IMR-90 (cell line): ENCODE measurements around the gene VPREB3. TPM values are rescaled to one million over a fixed set of nuclear protein-coding genes. Genes with fewer than 3 reads are reported as not detected.

Source experiments
- ATAC-seq: fragments of 200-7000 bp; cut with Tn5 transposase; 2 replicates; pipeline ENCODE4 v1.9.1; 2020; ENCODE audit warnings: low read depth, mild to moderate bottlenecking, moderate library complexity
- BruUV-seq: library from RNA; stranded (reverse); fragments of 400-500 nt; replicated peaks from 2 replicates; lab custom pipeline; 2021; lab: Mats Ljungman, UMichigan
- CTCF ChIA-PET: fragments of 300-600 bp; formaldehyde crosslinking; extraction: SDS; loops from one replicate; lab custom pipeline; 2021; ENCODE audit warnings: antibody characterized with exemption; lab: Yijun Ruan, JAX
- POLR2A ChIA-PET: fragments of 300-600 bp; sonication (Branson Sonifier 250); formaldehyde crosslinking; loops from one replicate; lab custom pipeline; 2022; ENCODE audit warnings: antibody characterized with exemption; ENCODE audit not compliant: unreplicated experiment; lab: Charles Lee
- DNase-seq: peaks from one replicate; pipeline ENCODE4 v3.0.0; 2013
- H2AFZ ChIP-seq: replicated peaks from 2 replicates; pipeline ENCODE3; 2013; ENCODE audit warnings: low read length, mild to moderate bottlenecking; ENCODE audit not compliant: poor library complexity
- H2AK5ac ChIP-seq: 2 replicates; pipeline ENCODE4 v1.6.1; 2013; ENCODE audit warnings: low read depth, low read length, inconsistent platforms
- H2AK9ac ChIP-seq: replicated peaks from 2 replicates; pipeline ENCODE3; 2013; ENCODE audit warnings: mild to moderate bottlenecking, low read depth, low read length, moderate library complexity; ENCODE audit not compliant: poor library complexity
- H2BK120ac ChIP-seq: 2 replicates; pipeline ENCODE4 v1.6.1; 2013; ENCODE audit warnings: low read depth, low read length, inconsistent platforms
- H2BK15ac ChIP-seq: 3 replicates; pipeline ENCODE4 v1.6.1; 2013; ENCODE audit warnings: low read depth, low read length, inconsistent platforms
- H2BK20ac ChIP-seq: 2 replicates; pipeline ENCODE4 v1.6.1; 2013; ENCODE audit warnings: low read depth, mild to moderate bottlenecking, inconsistent platforms, low read length, moderate library complexity
- H2BK5ac ChIP-seq: 2 replicates; pipeline ENCODE4 v1.6.1; 2013; ENCODE audit warnings: mild to moderate bottlenecking, low read depth, low read length, inconsistent platforms; ENCODE audit not compliant: poor library complexity, severe bottlenecking
- H3K14ac ChIP-seq: replicated peaks from 2 replicates; pipeline ENCODE4 v1.6.1; 2013; ENCODE audit warnings: low read depth, low read length, inconsistent platforms
- H3K18ac ChIP-seq: 2 replicates; pipeline ENCODE4 v1.6.1; 2013; ENCODE audit warnings: low read depth, low read length, control low read depth
- H3K23ac ChIP-seq: 2 replicates; pipeline ENCODE4 v1.6.1; 2013; ENCODE audit warnings: low read depth, low read length, inconsistent platforms
- H3K27ac ChIP-seq: 2 replicates; pipeline ENCODE4 v1.5.1; 2013; ENCODE audit warnings: mild to moderate bottlenecking, control low read depth, low read length; ENCODE audit not compliant: insufficient read depth
- H3K27me3 ChIP-seq: 2 replicates; pipeline ENCODE4 v1.6.1; 2013; ENCODE audit warnings: low read length; ENCODE audit not compliant: control insufficient read depth, insufficient read depth
- H3K36me3 ChIP-seq: 2 replicates; pipeline ENCODE4 v1.6.1; 2013; ENCODE audit warnings: low read length, mixed read lengths; ENCODE audit not compliant: control insufficient read depth, insufficient read depth
- H3K4ac ChIP-seq: 2 replicates; pipeline ENCODE4 v1.6.1; 2013; ENCODE audit warnings: low read depth, low read length, inconsistent platforms
- H3K4me1 ChIP-seq: 2 replicates; pipeline ENCODE4 v1.6.1; 2013; ENCODE audit warnings: low read length, mixed read lengths; ENCODE audit not compliant: control insufficient read depth, insufficient read depth
- H3K4me2 ChIP-seq: 2 replicates; pipeline ENCODE4 v1.6.1; 2013; ENCODE audit warnings: low read depth, mild to moderate bottlenecking, control low read depth, low read length, moderate library complexity
- H3K4me3 ChIP-seq: 2 replicates; pipeline ENCODE4 v1.5.1; 2013; ENCODE audit warnings: low read depth, mild to moderate bottlenecking, control low read depth, low read length, moderate library complexity; ENCODE audit not compliant: insufficient read depth
- H3K56ac ChIP-seq: 2 replicates; pipeline ENCODE4 v1.6.1; 2013; ENCODE audit warnings: low read length, inconsistent platforms; ENCODE audit not compliant: insufficient read depth; ENCODE audit errors: extremely low read depth
- H3K79me1 ChIP-seq, 2 experiments: 2 replicates each; pipeline ENCODE4 v1.6.1; 2013; ENCODE audit warnings: low read length in 2 of 2, inconsistent platforms in 1 of 2, low read depth in 1 of 2
- H3K9ac ChIP-seq: 2 replicates; pipeline ENCODE4 v1.6.1; 2013; ENCODE audit warnings: low read depth, low read length, control low read depth
- H3K9me1 ChIP-seq: 2 replicates; pipeline ENCODE4 v1.6.1; 2013; ENCODE audit warnings: low read length, inconsistent platforms; ENCODE audit not compliant: insufficient read depth
- H3K9me3 ChIP-seq: 2 replicates; pipeline ENCODE4 v1.6.1; 2013; ENCODE audit warnings: low read length; ENCODE audit not compliant: control insufficient read depth, insufficient read depth
- H4K20me1 ChIP-seq: 2 replicates; pipeline ENCODE4 v1.6.1; 2013; ENCODE audit warnings: low read length, inconsistent platforms; ENCODE audit not compliant: insufficient read depth
- H4K5ac ChIP-seq: 2 replicates; pipeline ENCODE4 v1.6.1; 2013; ENCODE audit warnings: mild to moderate bottlenecking, low read depth, low read length, control low read depth
- H4K8ac ChIP-seq, 2 experiments: 2 replicates each; pipeline ENCODE4 v1.6.1; 2013; ENCODE audit warnings: low read depth in 2 of 2, low read length in 2 of 2, control low read depth in 1 of 2, inconsistent platforms in 1 of 2
- H4K91ac ChIP-seq: 2 replicates; pipeline ENCODE4 v1.6.1; 2013; ENCODE audit warnings: low read depth, low read length, inconsistent platforms; ENCODE audit not compliant: insufficient read depth
- BHLHE40 ChIP-seq: fragments of 150-350 bp; IDR thresholded peaks from 2 replicates; pipeline ENCODE4 v1.6.1; 2016; ENCODE audit warnings: mild to moderate bottlenecking, low read depth, low read length
- CTCF ChIP-seq: conservative IDR thresholded peaks from 2 replicates; pipeline ENCODE4 v1.5.1; 2012; ENCODE audit warnings: mild to moderate bottlenecking, low read depth, low read length, improper control_type of control experiment
- MAFK ChIP-seq: IDR thresholded peaks from 2 replicates; pipeline ENCODE4 v1.6.1; 2012; ENCODE audit warnings: low read depth, low read length, improper control_type of control experiment
- MAZ ChIP-seq: IDR thresholded peaks from 2 replicates; pipeline ENCODE4 v1.6.1; 2012; ENCODE audit warnings: low read depth, mild to moderate bottlenecking, low read length, improper control_type of control experiment, moderate library complexity, borderline replicate concordance
- MXI1 ChIP-seq: IDR thresholded peaks from 2 replicates; pipeline ENCODE4 v1.6.1; 2012; ENCODE audit warnings: low read depth, mild to moderate bottlenecking, low read length, moderate library complexity, borderline replicate concordance
- NFE2L2 ChIP-seq: fragments of 150-350 bp; IDR thresholded peaks from 2 replicates; pipeline ENCODE4 v1.6.1; 2016; ENCODE audit warnings: low read depth, mild to moderate bottlenecking, low read length
- POLR2A ChIP-seq: IDR thresholded peaks from 2 replicates; pipeline ENCODE4 v1.6.1; 2012; ENCODE audit warnings: mild to moderate bottlenecking, low read depth, low read length
- RAD21 ChIP-seq: IDR thresholded peaks from 2 replicates; pipeline ENCODE4 v1.6.1; 2012; ENCODE audit warnings: low read length, improper control_type of control experiment
- RFX5 ChIP-seq: IDR thresholded peaks from 2 replicates; pipeline ENCODE4 v1.8.0; 2012; ENCODE audit warnings: low read depth, mild to moderate bottlenecking, low read length, moderate library complexity
- SMC3 ChIP-seq: fragments of 150-350 bp; IDR thresholded peaks from 2 replicates; pipeline ENCODE4 v1.6.1; 2016; ENCODE audit warnings: low read depth, mild to moderate bottlenecking, antibody characterized with exemption, low read length, moderate library complexity
- WGBS, 2 experiments: methylation state at CpG; one replicate each; pipeline versions ENCODE4 v1.1.5 to v1.1.7; 2013; ENCODE audit warnings: missing lambda C conversion rate in 2 of 2; ENCODE audit not compliant: insufficient read length in 1 of 2; ENCODE audit errors: extremely low coverage in 2 of 2; 5-methylcytosine and 5-hydroxymethylcytosine counted together
- dilution Hi-C: fragments of 300-500 bp; cut with HindIII; formaldehyde crosslinking; loops from one replicate; pipeline ENCODE4 v1.14.3; 2018; ENCODE audit warnings: low sequenced_read_pairs; ENCODE audit not compliant: unreplicated experiment
- in situ Hi-C: fragments of 300-500 bp; cut with MboI; formaldehyde crosslinking; loops from 3 replicates; pipeline ENCODE4 v1.14.3; 2019; ENCODE audit warnings: low sequenced_read_pairs, inconsistent platforms, mixed read lengths
- intact Hi-C: fragments of 100-400 bp; cut with micrococcal nuclease; formaldehyde crosslinking; loops from 2 replicates; pipeline ENCODE4 v1.10.0; 2022
- polyA plus RNA-seq, 3 experiments: library from polyadenylated mRNA; depleted of rRNA; stranded (reverse); fragments of >200 nt; gene quantifications; 2 replicates each; pipeline ENCODE4 v1.2.3, GENCODE V29; 2012; ENCODE audit warnings: low replicate concordance in 1 of 3
- total RNA-seq: library from RNA; depleted of rRNA; stranded (reverse); fragments of >200 nt; gene quantifications from 2 replicates; pipeline ENCODE4 v1.2.3, GENCODE V29; 2012

VPREB3 gene
- total and polyA plus RNA-seq, 2 of the 4 experiments (the other 2 are of a cell fraction), result not detected

- intact Hi-C loops (no loop called here), dilution Hi-C loops (no loop called here), in situ Hi-C loops (no loop called here)
- no peak overlapping the region for H2BK5ac ChIP-seq
- ChIA-PET CTCF (no interaction called here), POLR2A (no interaction called here)
- H3K36me3 ChIP-seq, result peaks cover 72% of the 10 kb centered on the region
- H2AK5ac ChIP-seq, result no peak overlapping the region
- H2AFZ ChIP-seq, result no peak overlapping the region
- no peak overlapping the region for H2BK120ac ChIP-seq
- no peak overlapping the region for H3K9ac ChIP-seq
- no peak overlapping the region for H3K4me3 ChIP-seq
- no peaks in the 10 kb centered on the region for H3K9me1 ChIP-seq
- no peak overlapping the region for H4K8ac ChIP-seq
- BruUV-seq, result no TSS peak
- no peak overlapping the region for H3K23ac ChIP-seq
- no peak overlapping the region for H3K14ac ChIP-seq
- no peak overlapping the region for H4K5ac ChIP-seq
- H2BK15ac ChIP-seq, result no peak overlapping the region
- H2BK20ac ChIP-seq, result no peak overlapping the region
- peaks cover 0 to 18% of the 10 kb centered on the region in 2 experiments; a peak in 2 of 4 replicates for H3K79me1 ChIP-seq
- no peak overlapping the region for H3K4me2 ChIP-seq
- no peaks in the 10 kb centered on the region for H3K4me1 ChIP-seq
- H3K27ac ChIP-seq, result no peak overlapping the region
- TF ChIP-seq MAZ, result no peak
- TF ChIP-seq RAD21, result no peak
- TF ChIP-seq CTCF, result no peak
- TF ChIP-seq SMC3, result no peak
- TF ChIP-seq BHLHE40, result no peak
- no peak for TF ChIP-seq NFE2L2
- no peak for TF ChIP-seq RFX5
- no peak for TF ChIP-seq POLR2A
- TF ChIP-seq MAFK, result no peak
- TF ChIP-seq MXI1, result no peak
- no peak overlapping the region for H4K91ac ChIP-seq
- 92% methylated on average over 8 of the region's 8 CpGs; no CpG with 5 or more reads in 1 of the 2 experiments for WGBS, 2 experiments
- H3K27me3 ChIP-seq, result no peaks in the 10 kb centered on the region
- no peak for ATAC-seq
- H2AK9ac ChIP-seq, result no peak overlapping the region
- H3K4ac ChIP-seq, result no peak overlapping the region
- H3K18ac ChIP-seq, result no peak overlapping the region
- no peaks in the 10 kb centered on the region; the same call in 1 of the 2 replicates for H4K20me1 ChIP-seq
- no peak overlapping the region for H3K56ac ChIP-seq
- DNase-seq, result no peak
- no peaks in the 10 kb centered on the region for H3K9me3 ChIP-seq
Measured at GRCh38 chr22:23801886-23802377, 47.7 kb upstream of the VPREB3 start.
